Subcutaneous abdominal adipose tissue (tissue), 5 donors: Measurements from ENCODE around the gene PDE8B.

Experiments used
- H3K27ac ChIP-seq: one replicate; pipeline ENCODE4 v1.7.0; 2013; ENCODE audit warnings: low read depth, mild to moderate bottlenecking, inconsistent platforms, low read length, moderate library complexity
- H3K27me3 ChIP-seq, 5 donors: one replicate each; pipeline ENCODE4 v1.7.0; 2013; ENCODE audit warnings: low read length in 5 of 5, inconsistent platforms in 1 of 5; ENCODE audit not compliant: control insufficient read depth in 5 of 5, insufficient read depth in 4 of 5
- H3K36me3 ChIP-seq, 5 donors: one replicate each; pipeline ENCODE4 v1.7.0; 2013; ENCODE audit warnings: low read length in 5 of 5; ENCODE audit not compliant: control insufficient read depth in 5 of 5, insufficient read depth in 5 of 5
- H3K4me1 ChIP-seq, 5 donors: one replicate each; pipeline ENCODE4 v1.7.0; 2013; ENCODE audit warnings: low read length in 5 of 5, mild to moderate bottlenecking in 3 of 5, moderate library complexity in 1 of 5; ENCODE audit not compliant: control insufficient read depth in 5 of 5, insufficient read depth in 5 of 5
- H3K4me3 ChIP-seq, 5 donors: one replicate each; pipeline ENCODE4 v1.7.0; 2013; ENCODE audit warnings: low read length in 5 of 5, low read depth in 1 of 5
- H3K9ac ChIP-seq, 5 donors: one replicate each; pipeline ENCODE4 v1.7.0; 2013; ENCODE audit warnings: low read length in 5 of 5, mild to moderate bottlenecking in 4 of 5, moderate library complexity in 3 of 5
- H3K9me3 ChIP-seq, 5 donors: one replicate each; pipeline ENCODE4 v1.7.0; 2013; ENCODE audit warnings: low read length in 5 of 5; ENCODE audit not compliant: control insufficient read depth in 5 of 5
- donor health status: healthy.
- donor health status: healthy.
- donor health status: healthy.
- donor health status: healthy.
- donor health status: healthy.

The PDE8B gene

GRCh38 chr5:77174526-77174925, 36.0 kb upstream of the PDE8B start:
- Histone ChIP-seq H3K36me3 (no peaks in the 10 kb centered on the region), H3K9ac (no peak overlapping the region), H3K4me1 (peaks cover 0 to 26% (median 12%) of the 10 kb centered on the region in 5 donors), H3K27me3 (no peaks in the 10 kb centered on the region), H3K4me3 (no peak overlapping the region), H3K27ac (no peak overlapping the region), H3K9me3 (no peaks in the 10 kb centered on the region)

GRCh38 chr5:77175231-77175630, 35.2 kb upstream of the PDE8B start:
- peaks cover 0 to 23% (median 9%) of the 10 kb centered on the region in 5 donors for H3K4me1 ChIP-seq
- no peaks in the 10 kb centered on the region for H3K36me3 ChIP-seq
- no peak overlapping the region for H3K4me3 ChIP-seq
- no peak overlapping the region for H3K9ac ChIP-seq
- peaks cover 0 to 2% (median 0%) of the 10 kb centered on the region in 5 donors for H3K27me3 ChIP-seq
- H3K27ac ChIP-seq = no peak overlapping the region
- H3K9me3 ChIP-seq = no peaks in the 10 kb centered on the region

GRCh38 chr5:77176429-77176828, 34.1 kb upstream of the PDE8B start:
- Histone ChIP-seq H3K9me3 (no peaks in the 10 kb centered on the region), H3K4me3 (no peak overlapping the region), H3K4me1 (peaks cover 0 to 23% (median 16%) of the 10 kb centered on the region in 5 donors), H3K9ac (no peak overlapping the region), H3K27ac (no peak overlapping the region), H3K36me3 (no peaks in the 10 kb centered on the region), H3K27me3 (peaks cover 0 to 8% (median 3%) of the 10 kb centered on the region in 5 donors)

GRCh38 chr5:77177576-77177975, 32.9 kb upstream of the PDE8B start:
- peaks cover 0 to 24% (median 16%) of the 10 kb centered on the region in 5 donors for H3K4me1 ChIP-seq
- no peak overlapping the region for H3K27ac ChIP-seq
- no peak overlapping the region for H3K9ac ChIP-seq
- no peaks in the 10 kb centered on the region for H3K9me3 ChIP-seq
- H3K27me3 ChIP-seq = peaks cover 0 to 11% (median 3%) of the 10 kb centered on the region in 5 donors
- no peaks in the 10 kb centered on the region for H3K36me3 ChIP-seq
- no peak overlapping the region for H3K4me3 ChIP-seq

GRCh38 chr5:77180167-77181081, 30.1 kb upstream of the PDE8B start:
- Histone ChIP-seq H3K4me3 (peak overlapping the region; percentile 55 to 69 (median 65)), H3K9ac (peak overlapping the region in 3 of 5 donors; percentile 56 to 66 (median 60)), H3K9me3 (no peaks in the 10 kb centered on the region), H3K27me3 (peaks cover 0 to 11% (median 3%) of the 10 kb centered on the region in 5 donors), H3K4me1 (peaks cover 0 to 21% (median 16%) of the 10 kb centered on the region in 5 donors), H3K27ac (no peak overlapping the region), H3K36me3 (no peaks in the 10 kb centered on the region)

GRCh38 chr5:77181173-77181572, 29.3 kb upstream of the PDE8B start:
- Histone ChIP-seq H3K36me3 (no peaks in the 10 kb centered on the region), H3K27me3 (peaks cover 0 to 11% (median 3%) of the 10 kb centered on the region in 5 donors), H3K9me3 (no peaks in the 10 kb centered on the region), H3K9ac (no peak overlapping the region), H3K4me1 (peaks cover 0 to 21% (median 16%) of the 10 kb centered on the region in 5 donors), H3K27ac (no peak overlapping the region), H3K4me3 (peak overlapping the region; percentile 38 to 69 (median 59))

GRCh38 chr5:77181596-77182304, 28.7 kb upstream of the PDE8B start:
- Histone ChIP-seq H3K36me3 (no peaks in the 10 kb centered on the region), H3K4me1 (peaks cover 0 to 21% (median 16%) of the 10 kb centered on the region in 5 donors), H3K27ac (peak overlapping the region; percentile 11), H3K4me3 (peak overlapping the region; percentile 38 to 69 (median 59)), H3K9me3 (no peaks in the 10 kb centered on the region), H3K27me3 (peaks cover 0 to 11% (median 3%) of the 10 kb centered on the region in 5 donors), H3K9ac (no peak overlapping the region)

GRCh38 chr5:77182367-77182766, 28.1 kb upstream of the PDE8B start:
- Histone ChIP-seq H3K9me3 (no peaks in the 10 kb centered on the region), H3K4me1 (peaks cover 0 to 21% (median 16%) of the 10 kb centered on the region in 5 donors), H3K4me3 (no peak overlapping the region), H3K27me3 (peaks cover 0 to 11% (median 3%) of the 10 kb centered on the region in 5 donors), H3K36me3 (no peaks in the 10 kb centered on the region), H3K27ac (peak overlapping the region; percentile 11), H3K9ac (no peak overlapping the region)

GRCh38 chr5:77186652-77187370, 23.7 kb upstream of the PDE8B start:
- H3K27ac ChIP-seq = no peak overlapping the region
- H3K9ac ChIP-seq = no peak overlapping the region
- no peaks in the 10 kb centered on the region for H3K36me3 ChIP-seq
- no peak overlapping the region for H3K4me3 ChIP-seq
- H3K4me1 ChIP-seq = peaks cover 0 to 7% (median 0%) of the 10 kb centered on the region in 5 donors
- H3K27me3 ChIP-seq = no peaks in the 10 kb centered on the region
- H3K9me3 ChIP-seq = no peaks in the 10 kb centered on the region
